ENCODE data around the gene LENG8. TPM values are rescaled to one million over a fixed set of nuclear protein-coding genes. Genes with fewer than 3 reads are reported as not detected.

The LENG8 gene
- total and polyA plus RNA-seq, 2 of the 13 experiments (the other 11 are each of a cell fraction or from before 2014, with no cell fraction given): 14.3 to 41.9 TPM

DNA sequence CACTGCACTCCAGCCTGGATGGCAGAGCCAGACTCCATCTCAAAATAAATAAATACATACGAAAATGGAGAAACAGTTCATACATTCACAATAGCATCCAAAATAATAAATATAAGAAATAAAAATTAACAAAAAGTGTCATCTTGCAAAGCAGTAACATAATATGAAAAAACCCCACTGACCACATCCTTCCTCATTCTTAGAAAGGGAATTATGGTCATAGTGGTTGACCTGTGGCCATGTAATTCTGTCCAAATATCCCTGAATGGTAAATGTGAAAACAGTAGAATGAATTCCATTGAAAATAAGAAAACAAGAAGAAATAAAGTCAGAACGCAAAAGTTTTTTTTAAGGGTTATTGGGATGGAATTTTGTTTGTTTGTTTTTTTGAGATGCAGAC lies 31.1 kb downstream of the LENG8 start:
- no peaks in the 10 kb centered on the region for H4K20me1 ChIP-seq (ENCODE audit: insufficient read depth, low read length)
- no peak overlapping the region for H3K4me2 ChIP-seq (ENCODE audit: low read depth, low read length)
- no peaks in the 10 kb centered on the region for H3K9me3 ChIP-seq (ENCODE audit: low read length)
- DNase-seq (ENCODE audit: low spot score) (no peak), FAIRE-seq (no peak), ATAC-seq (no peak)
- WGBS (ENCODE audit: low lambda C conversion rate): 27% methylated on average over 2 of the region's 2 CpGs
- in situ Hi-C loops (cut with HindIII; ENCODE audit: extremely low pct_ligation_motif_present, low pct_unique_long_range_greater_than_20kb) (no loop called here), intact Hi-C loops (cut with micrococcal nuclease; ENCODE audit: unreplicated experiment) (no loop called here)
- no TSS peak for BruUV-seq (replicated peaks)
- H3K4me1 ChIP-seq (ENCODE audit: insufficient read depth, low read length): peaks cover 28% of the 10 kb centered on the region
- H3K27ac ChIP-seq (ENCODE audit: extremely low read length, insufficient read depth, low read length): no peak overlapping the region
- H3K27me3 ChIP-seq (ENCODE audit: control insufficient read depth in 1 of 2, insufficient read depth in 2 of 2, low read length in 2 of 2): no peaks in the 10 kb centered on the region
- no peak overlapping the region for H3K9ac ChIP-seq (ENCODE audit: insufficient read depth, low read depth, low read length)
- no peak overlapping the region for H3K4me3 ChIP-seq (replicated peaks in 1 of 3; ENCODE audit: insufficient read depth in 1 of 3, low read depth in 2 of 3, low read length in 3 of 3)
- ChIA-PET POLR2A (no interaction called here), CTCF (ENCODE audit: low intra/inter-chr PET ratio, low total read pairs) (no interaction called here)
- H3K36me3 ChIP-seq (replicated peaks in 1 of 2; ENCODE audit: control insufficient read depth in 1 of 2, insufficient read depth in 2 of 2, low read length in 2 of 2): no peaks in the 10 kb centered on the region
- TF ChIP-seq ZNF724P (CRISPR knock-in tag; IDR thresholded peaks at IDR 0.05; ENCODE audit: borderline replicate concordance) (no peak), SIN3A (IDR thresholded peaks at IDR 0.05; ENCODE audit: borderline replicate concordance, low read depth, low read length) (no peak), ZBTB7A (CRISPR knock-in tag; IDR thresholded peaks at IDR 0.05) (no peak), HIVEP1 (CRISPR knock-in tag; IDR thresholded peaks at IDR 0.05) (no peak), ZNF564 (CRISPR knock-in tag; IDR thresholded peaks at IDR 0.05) (no peak), PHF8 (CRISPR knock-in tag; IDR thresholded peaks at IDR 0.05) (no peak), DR1 (CRISPR knock-in tag; IDR thresholded peaks at IDR 0.05) (no peak), ZSCAN29 (CRISPR knock-in tag; conservative IDR thresholded peaks at IDR 0.05) (no peak), UBTF (CRISPR knock-in tag; IDR thresholded peaks at IDR 0.05) (no peak), MATR3 (CRISPR knock-in tag; IDR thresholded peaks at IDR 0.05) (no peak), ZKSCAN8 (CRISPR knock-in tag; IDR thresholded peaks at IDR 0.05; ENCODE audit: borderline replicate concordance) (no peak)
- TF ChIP-seq, protein P1, sequence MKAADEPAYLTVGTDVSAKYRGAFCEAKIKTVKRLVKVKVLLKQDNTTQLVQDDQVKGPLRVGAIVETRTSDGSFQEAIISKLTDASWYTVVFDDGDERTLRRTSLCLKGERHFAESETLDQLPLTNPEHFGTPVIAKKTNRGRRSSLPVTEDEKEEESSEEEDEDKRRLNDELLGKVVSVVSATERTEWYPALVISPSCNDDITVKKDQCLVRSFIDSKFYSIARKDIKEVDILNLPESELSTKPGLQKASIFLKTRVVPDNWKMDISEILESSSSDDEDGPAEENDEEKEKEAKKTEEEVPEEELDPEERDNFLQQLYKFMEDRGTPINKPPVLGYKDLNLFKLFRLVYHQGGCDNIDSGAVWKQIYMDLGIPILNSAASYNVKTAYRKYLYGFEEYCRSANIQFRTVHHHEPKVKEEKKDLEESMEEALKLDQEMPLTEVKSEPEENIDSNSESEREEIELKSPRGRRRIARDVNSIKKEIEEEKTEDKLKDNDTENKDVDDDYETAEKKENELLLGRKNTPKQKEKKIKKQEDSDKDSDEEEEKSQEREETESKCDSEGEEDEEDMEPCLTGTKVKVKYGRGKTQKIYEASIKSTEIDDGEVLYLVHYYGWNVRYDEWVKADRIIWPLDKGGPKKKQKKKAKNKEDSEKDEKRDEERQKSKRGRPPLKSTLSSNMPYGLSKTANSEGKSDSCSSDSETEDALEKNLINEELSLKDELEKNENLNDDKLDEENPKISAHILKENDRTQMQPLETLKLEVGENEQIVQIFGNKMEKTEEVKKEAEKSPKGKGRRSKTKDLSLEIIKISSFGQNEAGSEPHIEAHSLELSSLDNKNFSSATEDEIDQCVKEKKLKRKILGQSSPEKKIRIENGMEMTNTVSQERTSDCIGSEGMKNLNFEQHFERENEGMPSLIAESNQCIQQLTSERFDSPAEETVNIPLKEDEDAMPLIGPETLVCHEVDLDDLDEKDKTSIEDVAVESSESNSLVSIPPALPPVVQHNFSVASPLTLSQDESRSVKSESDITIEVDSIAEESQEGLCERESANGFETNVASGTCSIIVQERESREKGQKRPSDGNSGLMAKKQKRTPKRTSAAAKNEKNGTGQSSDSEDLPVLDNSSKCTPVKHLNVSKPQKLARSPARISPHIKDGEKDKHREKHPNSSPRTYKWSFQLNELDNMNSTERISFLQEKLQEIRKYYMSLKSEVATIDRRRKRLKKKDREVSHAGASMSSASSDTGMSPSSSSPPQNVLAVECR (CRISPR knock-in tag; IDR thresholded peaks at IDR 0.05; ENCODE audit: borderline replicate concordance): no peak
- no peaks in the 10 kb centered on the region for H3K79me2 ChIP-seq (ENCODE audit: insufficient read depth, low read length)
- H2AFZ ChIP-seq (ENCODE audit: low read length): no peak overlapping the region

Measured in HepG2 (cell line).